Nephron (organoid): ENCODE measurements around the gene VAPB.
A peak's percentile ranks its signal among the peaks of the same experiment; 100 is the strongest.
"Not testable (repeated sequence)": the region's sequence is repeated elsewhere in the genome, so short reads cannot be mapped to it uniquely, and the experiment has no call there.

Experiments used
- H3K27ac Mint-ChIP-seq, 3 experiments: 2 replicates each; pipeline ENCODE4 v1.8.0; 2020; ENCODE audit warnings: mixed read lengths in 3 of 3, mild to moderate bottlenecking in 2 of 3, moderate library complexity in 1 of 3
- H3K27me3 Mint-ChIP-seq: 2 replicates; pipeline ENCODE4 v1.8.0; 2021; ENCODE audit warnings: low read depth, mild to moderate bottlenecking, moderate library complexity, mixed read lengths
- H3K36me3 Mint-ChIP-seq: 2 replicates; pipeline ENCODE4 v1.8.0; 2020; ENCODE audit warnings: low read depth, mixed read lengths
- H3K4me1 Mint-ChIP-seq: 2 replicates; pipeline ENCODE4 v1.8.0; 2020; ENCODE audit warnings: mixed read lengths
- H3K4me3 Mint-ChIP-seq, 3 experiments: 2 replicates each; pipeline ENCODE4 v1.8.0; 2020; ENCODE audit warnings: mild to moderate bottlenecking in 3 of 3, mixed read lengths in 3 of 3, moderate library complexity in 2 of 3
- H3K9me3 Mint-ChIP-seq: 2 replicates; pipeline ENCODE4 v1.8.0; 2020; ENCODE audit warnings: mixed read lengths
- CTCF ChIP-seq, 3 experiments: fragments of 200-600 bp; sonication (generic); IDR thresholded peaks; one replicate each; pipeline ENCODE4 v1.5.0; 2021; ENCODE audit warnings: antibody characterized with exemption in 3 of 3; ENCODE audit not compliant: unreplicated experiment in 3 of 3

The VAPB gene

GRCh38 chr20:58362970-58363369 lies 26.1 kb upstream of the VAPB start:
- peaks cover 17% of the 10 kb centered on the region for H3K4me1 Mint-ChIP-seq

GRCh38 chr20:58366866-58367265 lies 22.2 kb upstream of the VAPB start:
- Mint-ChIP-seq H3K9me3 (no peaks in the 10 kb centered on the region), H3K4me1 (peaks cover 30% of the 10 kb centered on the region), H3K36me3 (peaks cover 29% of the 10 kb centered on the region), H3K27ac (peak overlapping the region; percentile 25 to 75 (median 43)), H3K4me3 (no peak overlapping the region), H3K27me3 (no peaks in the 10 kb centered on the region)
- no peak for TF ChIP-seq CTCF (IDR thresholded peaks at IDR 0.05; ENCODE audit: unreplicated experiment in 3 of 3)

More at GRCh38 chr20:58362970-58363369, 26.1 kb upstream of the VAPB start:
- H3K9me3 Mint-ChIP-seq, result no peaks in the 10 kb centered on the region
- no peaks in the 10 kb centered on the region for H3K27me3 Mint-ChIP-seq
- H3K36me3 Mint-ChIP-seq, result peaks cover 53% of the 10 kb centered on the region
- TF ChIP-seq CTCF (IDR thresholded peaks at IDR 0.05; ENCODE audit: unreplicated experiment in 3 of 3), result no peak
- H3K4me3 Mint-ChIP-seq, result no peak overlapping the region
- H3K27ac Mint-ChIP-seq, result no peak overlapping the region

- peaks cover 47% of the 10 kb centered on the region for H3K4me1 Mint-ChIP-seq
- H3K27me3 Mint-ChIP-seq, result peaks cover 7% of the 10 kb centered on the region
- peaks cover 3% of the 10 kb centered on the region for H3K36me3 Mint-ChIP-seq
- H3K4me3 Mint-ChIP-seq, result peak overlapping the region in 1 of 3 experiments; percentile 8
- peak overlapping the region; percentile 50 to 89 (median 80) for H3K27ac Mint-ChIP-seq
- H3K9me3 Mint-ChIP-seq, result no peaks in the 10 kb centered on the region
- TF ChIP-seq CTCF (IDR thresholded peaks at IDR 0.05; ENCODE audit: unreplicated experiment in 3 of 3), result no peak
These were observed 16.2 kb upstream of the VAPB start for GRCh38 chr20:58372806-58373205.

GRCh38 chr20:58373296-58373695 lies 15.7 kb upstream of the VAPB start:
- H3K9me3 Mint-ChIP-seq, H3K36me3 Mint-ChIP-seq, H3K4me3 Mint-ChIP-seq, H3K27me3 Mint-ChIP-seq: not testable (repeated sequence)
- H3K4me1 Mint-ChIP-seq, result peaks cover 52% of the 10 kb centered on the region
- peak overlapping the region; percentile 50 to 89 (median 80) for H3K27ac Mint-ChIP-seq

- TF ChIP-seq CTCF (IDR thresholded peaks at IDR 0.05; ENCODE audit: unreplicated experiment in 3 of 3), result no peak
- Mint-ChIP-seq H3K9me3 (no peaks in the 10 kb centered on the region), H3K4me3 (no peak overlapping the region), H3K27ac (peak overlapping the region; percentile 34 to 69 (median 65)), H3K4me1 (peaks cover 53% of the 10 kb centered on the region), H3K36me3 (no peaks in the 10 kb centered on the region), H3K27me3 (peaks cover 7% of the 10 kb centered on the region)
These were observed 14.8 kb upstream of the VAPB start for GRCh38 chr20:58374027-58374850.

- Mint-ChIP-seq H3K4me3 (no peak overlapping the region), H3K27ac (peak overlapping the region in 2 of 3 experiments; percentile 55 to 60), H3K27me3 (peaks cover 7% of the 10 kb centered on the region), H3K4me1 (peaks cover 53% of the 10 kb centered on the region), H3K9me3 (no peaks in the 10 kb centered on the region), H3K36me3 (no peaks in the 10 kb centered on the region)
- TF ChIP-seq CTCF (IDR thresholded peaks at IDR 0.05; ENCODE audit: unreplicated experiment in 3 of 3), result no peak
These were observed 13.9 kb upstream of the VAPB start for GRCh38 chr20:58374906-58375758.
